Trophoblast cell (in vitro differentiated cells and primary cell): ENCODE measurements around the gene PTCHD4.

ENCODE experiments used
- DNase-seq, 2 donors: peaks; one replicate each; pipeline ENCODE4 v3.0.0-alpha.2; 2016
- H2AFZ ChIP-seq: 2 replicates; pipeline ENCODE4 v1.6.1; 2013; ENCODE audit warnings: low read length, moderate library complexity, mild to moderate bottlenecking; ENCODE audit not compliant: insufficient read depth, poor library complexity
- H2AK5ac ChIP-seq: 2 replicates; pipeline ENCODE4 v1.6.1; 2013; ENCODE audit warnings: mild to moderate bottlenecking, low read length
- H2BK120ac ChIP-seq: 2 replicates; pipeline ENCODE4 v1.6.1; 2013; ENCODE audit warnings: low read length, mild to moderate bottlenecking, moderate library complexity; ENCODE audit not compliant: insufficient read depth, poor library complexity
- H2BK12ac ChIP-seq: 2 replicates; pipeline ENCODE4 v1.6.1; 2013; ENCODE audit warnings: mild to moderate bottlenecking, low read length, moderate library complexity
- H2BK5ac ChIP-seq: 2 replicates; pipeline ENCODE4 v1.6.1; 2013; ENCODE audit warnings: low read length, low read depth, moderate library complexity, mild to moderate bottlenecking; ENCODE audit not compliant: poor library complexity
- H3K14ac ChIP-seq: 2 replicates; pipeline ENCODE4 v1.6.1; 2013; ENCODE audit warnings: mild to moderate bottlenecking, low read length
- H3K18ac ChIP-seq: 2 replicates; pipeline ENCODE4 v1.6.1; 2013; ENCODE audit warnings: mild to moderate bottlenecking, low read length
- H3K23ac ChIP-seq: 2 replicates; pipeline ENCODE4 v1.6.1; 2013; ENCODE audit warnings: low read length
- H3K27ac ChIP-seq: 2 replicates; pipeline ENCODE4 v1.5.1; 2013; ENCODE audit warnings: low read depth, mild to moderate bottlenecking, inconsistent platforms, low read length, moderate library complexity
- H3K27me3 ChIP-seq: 2 replicates; pipeline ENCODE4 v1.6.1; 2013; ENCODE audit warnings: inconsistent platforms, mild to moderate bottlenecking, low read length, moderate library complexity; ENCODE audit not compliant: insufficient read depth
- H3K36me3 ChIP-seq, 2 experiments: 1 replicate in 1 of 2; 2 replicates in 1 of 2; pipeline ENCODE4 v1.6.1; 2013; ENCODE audit warnings: low read length in 2 of 2, mild to moderate bottlenecking in 2 of 2, moderate library complexity in 1 of 2; ENCODE audit not compliant: insufficient read depth in 2 of 2, control insufficient read depth in 1 of 2
- H3K4ac ChIP-seq: 2 replicates; pipeline ENCODE4 v1.6.1; 2013; ENCODE audit warnings: low read depth, mild to moderate bottlenecking, low read length, moderate library complexity
- H3K4me1 ChIP-seq, 2 experiments: 1 replicate in 1 of 2; 2 replicates in 1 of 2; pipeline ENCODE4 v1.6.1; 2013; ENCODE audit warnings: low read length in 2 of 2, mild to moderate bottlenecking in 2 of 2, moderate library complexity in 1 of 2; ENCODE audit not compliant: insufficient read depth in 2 of 2, control insufficient read depth in 1 of 2
- H3K4me2 ChIP-seq: 2 replicates; pipeline ENCODE4 v1.6.1; 2013; ENCODE audit warnings: inconsistent platforms, mild to moderate bottlenecking, low read length, moderate library complexity
- H3K4me3 ChIP-seq: 2 replicates; pipeline ENCODE4 v1.5.1; 2013; ENCODE audit warnings: mild to moderate bottlenecking, low read depth, low read length, inconsistent platforms
- H3K79me1 ChIP-seq: one replicate; pipeline ENCODE4 v1.6.1; 2013; ENCODE audit warnings: low read length
- H3K79me2 ChIP-seq: 2 replicates; pipeline ENCODE4 v1.6.1; 2013; ENCODE audit warnings: low read length, mild to moderate bottlenecking; ENCODE audit not compliant: control insufficient read depth, insufficient read depth, poor library complexity
- H3K9ac ChIP-seq: 2 replicates; pipeline ENCODE4 v1.6.1; 2013; ENCODE audit warnings: mild to moderate bottlenecking, low read length
- H3K9me3 ChIP-seq: 2 replicates; pipeline ENCODE4 v1.6.1; 2013; ENCODE audit warnings: low read depth, mild to moderate bottlenecking, control low read depth, inconsistent platforms, low read length; ENCODE audit not compliant: insufficient read depth
- H4K12ac ChIP-seq: 2 replicates; pipeline ENCODE4 v1.6.1; 2013; ENCODE audit warnings: low read depth, mild to moderate bottlenecking, low read length, moderate library complexity
- H4K8ac ChIP-seq: 2 replicates; pipeline ENCODE4 v1.6.1; 2013; ENCODE audit warnings: low read depth, mild to moderate bottlenecking, low read length, moderate library complexity
- H4K91ac ChIP-seq: one replicate; pipeline ENCODE4 v1.6.1; 2013; ENCODE audit warnings: low read depth, mild to moderate bottlenecking, low read length, moderate library complexity
- WGBS: extraction: QIAGEN DNeasy Blood & Tissue Kit; methylation state at CpG from one replicate; pipeline ENCODE4 v1.1.7; 2013; ENCODE audit warnings: missing lambda C conversion rate; ENCODE audit not compliant: insufficient read length, insufficient coverage; ENCODE audit errors: extremely low coverage; 5-methylcytosine and 5-hydroxymethylcytosine counted together

PTCHD4 gene

DNA sequence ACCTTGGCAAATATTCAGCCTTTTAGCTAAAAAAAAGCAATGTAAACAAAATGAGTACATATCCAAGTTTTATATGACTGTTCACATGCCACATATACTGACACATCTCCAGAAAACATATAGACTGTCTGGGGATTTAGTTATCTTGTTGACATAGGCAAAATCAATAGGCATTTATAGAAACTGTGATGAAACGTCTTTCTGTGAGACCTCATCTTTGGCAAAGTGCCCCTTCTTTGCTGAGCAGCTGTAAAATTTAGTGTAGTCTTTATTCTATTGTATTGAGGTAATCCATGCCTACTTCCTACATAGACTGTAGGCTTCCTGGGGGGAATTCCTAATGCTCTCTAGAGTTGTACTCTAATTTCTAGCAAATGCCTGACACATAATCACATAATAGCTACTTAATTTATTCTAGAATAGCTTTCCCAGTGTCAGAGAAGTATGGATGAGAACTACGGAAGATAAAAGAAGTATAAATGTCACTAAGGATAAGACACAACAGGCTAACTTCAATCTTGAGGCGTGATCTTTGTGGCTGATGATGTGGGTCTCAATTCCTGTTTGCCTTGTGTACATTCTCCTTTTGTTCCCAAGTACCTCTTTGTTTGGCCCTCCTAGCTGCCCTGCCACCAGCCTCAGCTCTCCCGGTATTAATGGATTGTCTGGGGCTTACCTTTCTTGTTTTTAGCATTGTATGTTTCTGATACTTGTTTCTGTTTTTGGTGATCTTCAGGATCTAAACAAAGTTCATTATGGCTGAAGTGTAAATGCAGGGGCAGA lies 30.6 kb downstream of the PTCHD4 start:
- no peak overlapping the region for H2BK12ac ChIP-seq
- H3K79me1 ChIP-seq, result no peaks in the 10 kb centered on the region
- no peak overlapping the region for H3K4ac ChIP-seq
- no peak overlapping the region for H3K4me3 ChIP-seq
- no peak overlapping the region for H2AFZ ChIP-seq
- H4K91ac ChIP-seq, result no peak overlapping the region
- no peaks in the 10 kb centered on the region for H3K27me3 ChIP-seq
- H2AK5ac ChIP-seq, result no peak overlapping the region
- no peak overlapping the region for H3K9ac ChIP-seq
- no peak for DNase-seq
- no peaks in the 10 kb centered on the region for H3K4me1 ChIP-seq
- H3K9me3 ChIP-seq, result no peaks in the 10 kb centered on the region
- H2BK5ac ChIP-seq, result no peak overlapping the region
- H3K18ac ChIP-seq, result no peak overlapping the region
- no peak overlapping the region for H4K12ac ChIP-seq
- H3K23ac ChIP-seq, result no peak overlapping the region
- H3K27ac ChIP-seq, result no peak overlapping the region
- no peaks in the 10 kb centered on the region for H3K79me2 ChIP-seq
- no peak overlapping the region for H3K4me2 ChIP-seq
- no peak overlapping the region for H2BK120ac ChIP-seq
- no CpG with 5 or more reads among the region's 4 CpGs for WGBS
- H3K36me3 ChIP-seq, result peaks cover 3% of the 10 kb centered on the region in 2 experiments
- no peak overlapping the region for H4K8ac ChIP-seq
- H3K14ac ChIP-seq, result no peak overlapping the region

DNA sequence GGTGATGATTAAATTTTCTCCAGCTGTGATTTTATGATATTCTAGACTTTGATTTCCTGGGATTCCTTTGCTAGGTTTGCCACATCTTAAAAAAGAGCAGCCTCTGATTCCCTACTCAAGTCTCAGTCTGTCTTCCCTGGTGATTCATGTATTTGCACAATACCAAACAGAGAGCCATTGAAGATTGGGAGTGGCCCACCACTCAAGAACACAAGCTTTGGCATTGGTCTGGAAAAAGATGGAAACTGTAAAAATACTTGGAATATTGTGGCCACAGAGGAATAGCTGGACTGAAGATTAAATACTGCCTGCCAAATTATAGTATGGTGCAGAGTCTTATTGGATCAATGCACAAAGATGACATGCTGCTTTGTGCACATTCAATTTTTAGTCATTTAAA lies 32.9 kb downstream of the PTCHD4 start:
- Histone ChIP-seq H3K18ac (no peak overlapping the region), H3K4ac (no peak overlapping the region), H2AFZ (no peak overlapping the region), H3K14ac (no peak overlapping the region), H3K4me2 (no peak overlapping the region), H4K91ac (no peak overlapping the region), H2BK120ac (no peak overlapping the region), H3K4me3 (no peak overlapping the region), H2BK12ac (no peak overlapping the region), H3K23ac (no peak overlapping the region), H2BK5ac (no peak overlapping the region), H4K8ac (no peak overlapping the region), H3K9ac (no peak overlapping the region), H3K27ac (no peak overlapping the region), H3K36me3 (peaks cover 0 to 3% of the 10 kb centered on the region in 2 experiments), H3K79me1 (no peaks in the 10 kb centered on the region), H2AK5ac (no peak overlapping the region), H4K12ac (no peak overlapping the region), H3K27me3 (no peaks in the 10 kb centered on the region), H3K9me3 (no peaks in the 10 kb centered on the region), H3K4me1 (no peaks in the 10 kb centered on the region), H3K79me2 (no peaks in the 10 kb centered on the region)
- peak in 1 of 2 donors; percentile 43 for DNase-seq

DNA sequence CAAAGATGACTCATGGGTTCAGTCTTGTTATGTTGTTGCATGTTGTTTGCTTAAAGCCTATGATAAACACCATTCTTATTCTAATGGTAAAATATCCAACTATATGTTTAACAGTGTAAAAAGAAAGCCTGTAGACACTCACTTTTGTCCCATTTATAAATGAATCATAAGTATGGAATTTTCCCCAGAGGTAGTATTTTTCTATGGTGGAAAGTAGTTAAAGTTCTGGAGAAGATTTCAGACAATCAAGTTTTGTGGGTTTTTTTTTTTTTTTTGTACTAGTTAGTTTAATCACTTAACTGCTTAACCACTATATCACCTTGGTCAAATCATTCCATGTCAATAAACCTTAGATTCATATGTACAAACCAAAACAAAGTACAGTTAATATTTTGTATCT lies 35.8 kb downstream of the PTCHD4 start:
- DNase-seq, result peak in 1 of 2 donors; percentile 80
- H2AFZ ChIP-seq, result no peak overlapping the region
- no peak overlapping the region for H4K12ac ChIP-seq
- H3K27ac ChIP-seq, result no peak overlapping the region
- H3K4me1 ChIP-seq, result no peaks in the 10 kb centered on the region
- no peaks in the 10 kb centered on the region for H3K36me3 ChIP-seq
- no peak overlapping the region for H2BK5ac ChIP-seq
- no peak overlapping the region for H3K4ac ChIP-seq
- H3K79me1 ChIP-seq, result no peaks in the 10 kb centered on the region
- H4K91ac ChIP-seq, result no peak overlapping the region
- no peak overlapping the region for H3K14ac ChIP-seq
- no peak overlapping the region for H3K4me3 ChIP-seq
- no peaks in the 10 kb centered on the region for H3K79me2 ChIP-seq
- H2AK5ac ChIP-seq, result no peak overlapping the region
- no peaks in the 10 kb centered on the region for H3K27me3 ChIP-seq
- no peak overlapping the region for H4K8ac ChIP-seq
- H3K4me2 ChIP-seq, result no peak overlapping the region
- no peaks in the 10 kb centered on the region for H3K9me3 ChIP-seq
- no peak overlapping the region for H3K23ac ChIP-seq
- no peak overlapping the region for H2BK120ac ChIP-seq
- H2BK12ac ChIP-seq, result no peak overlapping the region
- H3K18ac ChIP-seq, result no peak overlapping the region
- H3K9ac ChIP-seq, result no peak overlapping the region

DNA sequence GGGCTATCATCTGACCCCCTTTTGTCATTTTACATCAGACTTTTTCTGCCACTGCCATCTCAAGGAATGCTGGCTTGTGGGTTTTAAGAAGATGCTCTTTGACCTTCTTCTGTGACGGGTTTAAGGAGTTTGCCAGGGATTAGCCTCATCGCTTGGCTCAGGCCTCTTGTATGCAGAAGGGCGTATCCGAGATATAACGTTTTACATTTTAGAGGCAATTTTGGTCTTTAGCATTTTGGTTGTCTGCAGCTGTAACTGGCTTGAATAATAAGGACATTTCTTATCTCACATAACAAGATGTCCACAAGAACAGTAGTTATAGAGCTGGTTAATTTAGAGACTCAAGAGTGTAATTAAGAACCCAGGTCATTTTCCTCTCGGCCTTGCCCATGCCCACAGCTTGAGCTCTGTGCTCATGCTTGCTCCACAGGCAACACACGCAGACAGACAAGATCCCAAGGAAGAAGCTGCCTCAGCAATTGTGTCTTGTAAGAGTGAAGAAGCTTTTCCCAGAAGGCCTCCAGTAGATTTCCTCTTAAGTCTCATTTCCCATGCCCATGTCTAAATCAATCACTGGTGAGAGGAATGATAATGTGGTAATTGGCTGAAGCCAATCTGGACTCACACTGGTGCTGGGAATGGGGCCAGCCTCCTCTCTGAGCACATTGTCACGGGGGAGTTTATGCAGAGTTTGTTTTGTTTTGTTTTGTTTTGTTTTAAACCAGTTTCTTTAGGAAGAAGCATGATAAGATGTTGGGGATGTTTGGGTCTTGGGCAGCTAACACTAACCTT lies 36.8 kb downstream of the PTCHD4 start:
- no peak overlapping the region for H3K14ac ChIP-seq
- H2AFZ ChIP-seq, result no peak overlapping the region
- H3K18ac ChIP-seq, result no peak overlapping the region
- no peaks in the 10 kb centered on the region for H3K79me2 ChIP-seq
- H3K27me3 ChIP-seq, result no peaks in the 10 kb centered on the region
- no peak overlapping the region for H3K4me2 ChIP-seq
- peaks cover 0 to 2% of the 10 kb centered on the region in 2 experiments for H3K4me1 ChIP-seq
- no peak overlapping the region for H2BK12ac ChIP-seq
- no peak for DNase-seq
- no peak overlapping the region for H3K27ac ChIP-seq
- H2BK120ac ChIP-seq, result no peak overlapping the region
- no peak overlapping the region for H4K12ac ChIP-seq
- no peaks in the 10 kb centered on the region for H3K9me3 ChIP-seq
- no peak overlapping the region for H3K9ac ChIP-seq
- no peak overlapping the region for H3K23ac ChIP-seq
- no peak overlapping the region for H2BK5ac ChIP-seq
- no peaks in the 10 kb centered on the region for H3K36me3 ChIP-seq
- H4K8ac ChIP-seq, result no peak overlapping the region
- H4K91ac ChIP-seq, result no peak overlapping the region
- H2AK5ac ChIP-seq, result no peak overlapping the region
- no peak overlapping the region for H3K4me3 ChIP-seq
- H3K4ac ChIP-seq, result no peak overlapping the region
- H3K79me1 ChIP-seq, result no peaks in the 10 kb centered on the region
- WGBS, result no CpG with 5 or more reads among the region's 8 CpGs
